Right lobe of liver (tissue), 6 donors: ENCODE measurements around the gene PTCD3. TPM values are rescaled to one million over a fixed set of nuclear protein-coding genes. Genes with fewer than 3 reads are reported as not detected.
A peak's percentile ranks its signal among the peaks of the same experiment; 100 is the strongest.

Experiments
- ATAC-seq, 4 donors: fragments of 200-7000 bp; cut with Tn5 transposase; one replicate each; pipeline ENCODE4 v1.9.1; 2020; ENCODE audit warnings: mild to moderate bottlenecking in 4 of 4, moderate library complexity in 4 of 4
- DNase-seq, 3 donors: peaks; one replicate each; pipeline ENCODE4 v3.0.0-alpha.2; 2020
- H3K27ac ChIP-seq, 3 donors: fragments of 200-600 bp; one replicate each; pipeline ENCODE4 v1.8.0; 2022
- H3K27me3 ChIP-seq, 2 donors: fragments of 200-600 bp; one replicate each; pipeline ENCODE4 v1.8.0; 2022
- H3K36me3 ChIP-seq, 4 donors: fragments of 200-600 bp; sonication (generic) in 1 of 4; one replicate each; pipeline versions ENCODE4 v1.5.1 to v1.8.0; 2017 to 2022; ENCODE audit warnings: control low read depth in 1 of 4
- H3K4me1 ChIP-seq, 4 donors: fragments of 200-600 bp; sonication (generic) in 1 of 4; one replicate each; pipeline versions ENCODE4 v1.5.1 to v1.8.0; 2017 to 2022; ENCODE audit warnings: control low read depth in 1 of 4
- H3K4me3 ChIP-seq, 3 donors: fragments of 200-600 bp; one replicate each; pipeline ENCODE4 v1.8.0; 2022
- H3K9me3 ChIP-seq, 4 donors: fragments of 200-600 bp; sonication (generic) in 1 of 4; one replicate each; pipeline versions ENCODE4 v1.5.1 to v1.8.0; 2017 to 2022; ENCODE audit warnings: control low read depth in 1 of 4
- CTCF ChIP-seq, 4 donors: fragments of 200-600 bp in 3 of 4; fragments of 450-650 bp in 1 of 4; IDR thresholded peaks; one replicate each; pipeline versions ENCODE4 v1.5.1 to v1.8.0; 2016 to 2022; ENCODE audit warnings: antibody characterized with exemption in 4 of 4, mild to moderate bottlenecking in 2 of 4
- POLR2A ChIP-seq: fragments of 450-650 bp; IDR thresholded peaks from one replicate; pipeline ENCODE4 v1.6.1; 2017; ENCODE audit warnings: antibody characterized with exemption, mild to moderate bottlenecking
- WGBS: methylation state at CpG from one replicate; pipeline ENCODE4 v1.1.6; 2018; ENCODE audit warnings: low coverage, low lambda C conversion rate; ENCODE audit not compliant: insufficient coverage; ENCODE audit errors: missing lambda C conversion rate; 5-methylcytosine and 5-hydroxymethylcytosine counted together
- intact Hi-C, 2 donors: fragments of 100-400 bp; cut with DNase I; formaldehyde crosslinking; loops; one replicate each; pipeline versions ENCODE4 v1.11.2 to v1.14.1; 2022
- total RNA-seq, 6 experiments: library from RNA; depleted of rRNA in 2 of 6; stranded (reverse); fragments of >200 nt in 2 of 6; fragmentation: NEBNext Ultra II Directional in 3 of 6; extraction: Animal tissue kit (Norgen Biotek cat#: 25700) in 3 of 6; gene quantifications; one replicate each; pipeline versions ENCODE4 v1.1.0 to v1.2.4, GENCODE V29; 2016 to 2023
- donor health status: DM: no; HTN: yes; CAD: no.
- donor health status: DM: no; HTN: no; CAD: no.
- donor health status: DM: no; HTN: no; CAD: no.
- donor health status: DM: no; HTN: yes; CAD: no.
- donor health status: DM: no; HTN: yes; CAD: no.

PTCD3 gene
- total RNA-seq, 6 experiments from 2014 or later, result 47.6 to 68.2 (median 56.1) TPM

DNA sequence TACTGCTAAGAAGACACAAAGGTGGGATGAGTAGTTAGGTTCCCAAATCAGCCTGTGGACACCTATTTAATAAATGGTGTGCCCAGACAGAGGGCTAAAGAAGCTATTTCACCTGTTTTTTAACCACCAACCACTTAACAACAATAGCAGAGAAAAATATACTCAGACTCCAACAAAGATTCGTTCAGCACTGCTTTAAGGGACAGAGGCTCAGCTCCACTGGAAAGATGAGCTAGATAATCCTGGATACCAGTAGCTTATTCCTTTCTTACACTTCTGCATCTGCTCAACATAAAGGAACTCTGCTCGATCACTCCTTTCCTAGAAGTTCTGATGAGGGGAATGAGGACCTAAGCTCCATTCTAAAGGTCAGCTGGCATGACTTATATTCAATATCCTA, 44.5 kb downstream of the PTCD3 start:
- Histone ChIP-seq H3K4me3 (no peak overlapping the region), H3K36me3 (peaks cover 0 to 63% (median 40%) of the 10 kb centered on the region in 4 donors), H3K9me3 (no peaks in the 10 kb centered on the region), H3K27ac (no peak overlapping the region), H3K4me1 (no peaks in the 10 kb centered on the region), H3K27me3 (no peaks in the 10 kb centered on the region)
- DNase-seq (no peak), ATAC-seq (no peak)
- WGBS, result 85% methylated on average over 2 of the region's 2 CpGs
- intact Hi-C loops, result no loop called here
- TF ChIP-seq POLR2A, result no peak
- no peak for TF ChIP-seq CTCF (IDR thresholded peaks at IDR 0.05)

- intact Hi-C loops, result no loop called here
- WGBS, result 92% methylated on average over 2 of the region's 2 CpGs
- Histone ChIP-seq H3K4me3 (no peak overlapping the region), H3K4me1 (no peaks in the 10 kb centered on the region), H3K36me3 (peaks cover 0 to 52% (median 28%) of the 10 kb centered on the region in 4 donors), H3K9me3 (no peaks in the 10 kb centered on the region), H3K27ac (no peak overlapping the region), H3K27me3 (no peaks in the 10 kb centered on the region)
- no peak for DNase-seq
- TF ChIP-seq POLR2A (no peak), CTCF (IDR thresholded peaks at IDR 0.05) (no peak)
- ATAC-seq, result no peak
Observed at GRCh38 chr2:86157009-86157556, 51.0 kb downstream of the PTCD3 start.

GRCh38 chr2:86158286-86158685, 52.3 kb downstream of the PTCD3 start:
- ATAC-seq (no peak), DNase-seq (no peak)
- intact Hi-C loops, result no loop called here
- Histone ChIP-seq H3K27ac (no peak overlapping the region), H3K27me3 (no peaks in the 10 kb centered on the region), H3K9me3 (no peaks in the 10 kb centered on the region), H3K4me1 (no peaks in the 10 kb centered on the region), H3K4me3 (no peak overlapping the region), H3K36me3 (peaks cover 0 to 64% (median 33%) of the 10 kb centered on the region in 4 donors)
- TF ChIP-seq CTCF (IDR thresholded peaks at IDR 0.05), result no peak
- TF ChIP-seq POLR2A, result no peak
- 100% methylated on average over 4 of the region's 4 CpGs for WGBS

DNA sequence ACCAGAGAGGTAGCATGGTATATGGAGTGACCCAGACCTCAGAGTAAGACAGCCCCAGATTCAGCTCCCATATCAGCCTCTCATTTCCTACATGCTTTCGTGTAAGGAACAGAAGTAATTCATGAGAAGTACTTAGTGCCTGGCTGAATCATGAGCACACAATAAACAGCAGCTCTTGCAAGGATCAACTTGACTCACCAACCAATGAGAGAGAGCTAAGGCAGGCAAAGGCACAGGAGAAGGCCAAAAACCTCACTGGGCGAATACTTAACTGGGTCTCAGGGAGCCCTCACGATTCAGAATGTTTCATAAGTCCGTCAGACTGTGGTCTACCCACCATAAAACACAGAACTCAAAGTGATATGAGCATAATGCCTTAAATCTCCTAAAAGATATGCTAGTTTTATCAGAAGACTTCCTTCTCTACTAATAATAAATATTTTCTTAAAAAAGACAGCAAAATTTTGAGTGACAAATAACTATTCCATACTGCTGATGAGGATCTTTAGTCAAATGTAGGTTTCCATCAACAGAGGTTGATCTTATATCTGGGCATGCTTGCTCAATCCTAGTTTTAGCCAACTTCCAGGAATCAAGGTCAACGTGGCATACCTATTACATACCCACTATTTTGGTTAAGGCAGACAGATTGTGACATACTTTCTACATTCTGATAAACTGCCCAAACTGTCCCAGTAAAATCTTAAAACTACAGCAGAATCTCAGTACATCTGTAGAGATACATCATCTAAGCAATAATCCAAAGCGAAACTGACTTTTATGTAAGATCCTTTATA, 54.3 kb downstream of the PTCD3 start:
- H3K27me3 ChIP-seq, result no peaks in the 10 kb centered on the region
- DNase-seq, result no peak
- no peak overlapping the region for H3K4me3 ChIP-seq
- 88% methylated on average over 4 of the region's 6 CpGs for WGBS
- no peak overlapping the region for H3K27ac ChIP-seq
- H3K4me1 ChIP-seq, result no peaks in the 10 kb centered on the region
- intact Hi-C loops, result no loop called here
- ATAC-seq, result peak; percentile 44 to 93 (median 71)
- H3K36me3 ChIP-seq, result peaks cover 0 to 84% (median 35%) of the 10 kb centered on the region in 4 donors
- no peaks in the 10 kb centered on the region for H3K9me3 ChIP-seq
- TF ChIP-seq POLR2A (no peak), CTCF (IDR thresholded peaks at IDR 0.05) (no peak)
